Hepatocyte (in vitro differentiated cells): ENCODE data around the gene ZFP91.

ENCODE experiments used
- CTCF ChIP-seq: fragments of 200-600 bp; sonication (generic); IDR thresholded peaks from 2 replicates; pipeline ENCODE4 v1.5.1; 2016; ENCODE audit warnings: antibody characterized with exemption, mild to moderate bottlenecking; ENCODE audit not compliant: poor library complexity
- EZH2 ChIP-seq: fragments of 200-600 bp; sonication (generic); IDR thresholded peaks from 2 replicates; pipeline ENCODE4 v1.6.1; 2016; ENCODE audit warnings: antibody characterized with exemption, mild to moderate bottlenecking, borderline replicate concordance
- EZH2phosphoT487 ChIP-seq: fragments of 200-600 bp; sonication (generic); IDR thresholded peaks from one replicate; pipeline ENCODE4 v1.6.1; 2018; ENCODE audit warnings: antibody characterized with exemption, mild to moderate bottlenecking, low read depth, moderate library complexity; ENCODE audit not compliant: unreplicated experiment, severe bottlenecking

GRCh38 chr11:58637371-58637770 lies 58.5 kb downstream of the ZFP91 start:
- TF ChIP-seq CTCF (no peak), EZH2 (no peak), EZH2phosphoT487 (no peak)
